Caco-2 (cell line): ENCODE results near the gene CWC15. TPM values are rescaled to one million over a fixed set of nuclear protein-coding genes. Genes with fewer than 3 reads are reported as not detected.

Source experiments
- BruUV-seq: library from RNA; stranded (reverse); fragments of 400-500 nt; replicated peaks from 2 replicates; lab custom pipeline; 2021; lab: Mats Ljungman, UMichigan
- CTCF ChIA-PET: fragments of 300-600 bp; sonication (Branson Sonifier 250); formaldehyde crosslinking; loops from one replicate; lab custom pipeline; 2022; ENCODE audit warnings: antibody characterized with exemption; lab: Charles Lee
- POLR2A ChIA-PET: fragments of 300-600 bp; sonication (Branson Sonifier 250); formaldehyde crosslinking; loops from one replicate; lab custom pipeline; 2022; ENCODE audit warnings: antibody characterized with exemption; lab: Charles Lee
- DNase-seq, 2 experiments: peaks; one replicate each; pipeline versions ENCODE4 v3.0.0 to v3.0.0-alpha.2; 2020 to 2022
- H3K27me3 ChIP-seq: replicated peaks from 2 replicates; pipeline ENCODE4 v1.6.0; 2011; ENCODE audit warnings: low read length; ENCODE audit not compliant: control insufficient read depth, insufficient read depth
- H3K36me3 ChIP-seq: 2 replicates; pipeline ENCODE4 v1.5.1; 2011; ENCODE audit warnings: low read length; ENCODE audit not compliant: control insufficient read depth, insufficient read depth
- H3K4me1 ChIP-seq: fragments of 250-450 bp; sonication (Bioruptor Pico); 2 replicates; pipeline ENCODE4 v1.5.1; 2020; ENCODE audit warnings: mild to moderate bottlenecking
- H3K4me3 ChIP-seq: 2 replicates; pipeline ENCODE4 v1.5.1; 2011; ENCODE audit warnings: low read depth, mild to moderate bottlenecking, control low read depth, low read length
- H3K9me3 ChIP-seq: fragments of 250-450 bp; sonication (Bioruptor Pico); 2 replicates; pipeline ENCODE4 v1.5.1; 2020; ENCODE audit warnings: mild to moderate bottlenecking, moderate library complexity
- H3K27ac Mint-ChIP-seq: one replicate; pipeline ENCODE4 v1.8.0; 2022; ENCODE audit warnings: mixed read lengths; ENCODE audit not compliant: unreplicated experiment
- H3K27me3 Mint-ChIP-seq: one replicate; pipeline ENCODE4 v1.8.0; 2022; ENCODE audit warnings: mixed read lengths; ENCODE audit not compliant: insufficient read depth, unreplicated experiment
- H3K36me3 Mint-ChIP-seq: one replicate; pipeline ENCODE4 v1.8.0; 2022; ENCODE audit warnings: mild to moderate bottlenecking, mixed read lengths; ENCODE audit not compliant: insufficient read depth, unreplicated experiment
- H3K4me1 Mint-ChIP-seq: one replicate; pipeline ENCODE4 v1.8.0; 2022; ENCODE audit warnings: low read depth, mixed read lengths; ENCODE audit not compliant: unreplicated experiment
- H3K4me3 Mint-ChIP-seq: one replicate; pipeline ENCODE4 v1.8.0; 2022; ENCODE audit warnings: mild to moderate bottlenecking, moderate library complexity, mixed read lengths; ENCODE audit not compliant: unreplicated experiment
- H3K9me3 Mint-ChIP-seq: one replicate; pipeline ENCODE4 v1.8.0; 2022; ENCODE audit warnings: mixed read lengths; ENCODE audit not compliant: unreplicated experiment
- CTCF ChIP-seq, 2 experiments: fragments of 200-600 bp in 1 of 2; IDR thresholded peaks; 1 replicate in 1 of 2; 2 replicates in 1 of 2; pipeline versions ENCODE4 v1.5.1 to v1.8.0; 2011 to 2022; ENCODE audit warnings: antibody characterized with exemption in 1 of 2, control low read depth in 1 of 2, inconsistent platforms in 1 of 2, low read depth in 1 of 2, low read length in 1 of 2, mild to moderate bottlenecking in 1 of 2, moderate library complexity in 1 of 2; ENCODE audit not compliant: insufficient read depth in 1 of 2, severe bottlenecking in 1 of 2, unreplicated experiment in 1 of 2
- intact Hi-C: fragments of 100-400 bp; cut with micrococcal nuclease; formaldehyde crosslinking; loops from one replicate; pipeline ENCODE4 v1.10.0; 2022; ENCODE audit not compliant: unreplicated experiment
- total RNA-seq: library from RNA; stranded (reverse); gene quantifications from 2 replicates; pipeline ENCODE4 v1.2.3, GENCODE V29; 2022

The CWC15 gene
- total RNA-seq, 1 experiment from 2014 or later = 137 TPM

GRCh38 chr11:94925422-94926270 lies 47.7 kb downstream of the CWC15 start:
- 0 out of 2 replicates have a peak, but pooled peaks cover 6% of the 10 kb centered on the region for H3K4me1 ChIP-seq
- no peak for TF ChIP-seq CTCF (IDR thresholded peaks at IDR 0.05; ENCODE audit: insufficient read depth in 1 of 2, low read depth in 1 of 2, low read length in 1 of 2, severe bottlenecking in 1 of 2, unreplicated experiment in 1 of 2)
- CTCF ChIA-PET = no interaction called here
- H3K27me3 ChIP-seq = no peaks in the 10 kb centered on the region
- no peak overlapping the region for H3K4me3 ChIP-seq
- H3K36me3 ChIP-seq = no peaks in the 10 kb centered on the region
- Mint-ChIP-seq H3K4me3 (no peak overlapping the region), H3K4me1 (peaks cover 7% of the 10 kb centered on the region), H3K9me3 (no peaks in the 10 kb centered on the region), H3K36me3 (no peaks in the 10 kb centered on the region), H3K27ac (no peak overlapping the region), H3K27me3 (peaks cover 5% of the 10 kb centered on the region)
- intact Hi-C loops = no loop called here
- no peak for DNase-seq
- no TSS peak for BruUV-seq
- POLR2A ChIA-PET = no interaction called here
- H3K9me3 ChIP-seq = no peaks in the 10 kb centered on the region

- H3K27ac Mint-ChIP-seq = no peak overlapping the region
- Histone ChIP-seq H3K9me3 (no peaks in the 10 kb centered on the region), H3K36me3 (no peaks in the 10 kb centered on the region), H3K4me3 (no peak overlapping the region), H3K4me1 (0 out of 2 replicates have a peak, but pooled peaks cover 6% of the 10 kb centered on the region), H3K27me3 (no peaks in the 10 kb centered on the region)
- intact Hi-C loops = no loop called here
- peaks cover 7% of the 10 kb centered on the region for H3K4me1 Mint-ChIP-seq
- peaks cover 2% of the 10 kb centered on the region for H3K27me3 Mint-ChIP-seq
- BruUV-seq = no TSS peak
- POLR2A ChIA-PET = no interaction called here
- no peak for TF ChIP-seq CTCF (IDR thresholded peaks at IDR 0.05; ENCODE audit: insufficient read depth in 1 of 2, low read depth in 1 of 2, low read length in 1 of 2, severe bottlenecking in 1 of 2, unreplicated experiment in 1 of 2)
- CTCF ChIA-PET = no interaction called here
- H3K4me3 Mint-ChIP-seq = no peak overlapping the region
- H3K9me3 Mint-ChIP-seq = no peaks in the 10 kb centered on the region
- no peaks in the 10 kb centered on the region for H3K36me3 Mint-ChIP-seq
- DNase-seq = no peak
These were observed 48.7 kb downstream of the CWC15 start for GRCh38 chr11:94924612-94925011.

GRCh38 chr11:94924171-94924572 lies 49.2 kb downstream of the CWC15 start:
- DNase-seq = no peak
- H3K9me3 Mint-ChIP-seq = no peaks in the 10 kb centered on the region
- no peak for TF ChIP-seq CTCF (IDR thresholded peaks at IDR 0.05; ENCODE audit: insufficient read depth in 1 of 2, low read depth in 1 of 2, low read length in 1 of 2, severe bottlenecking in 1 of 2, unreplicated experiment in 1 of 2)
- no peak overlapping the region for H3K4me3 Mint-ChIP-seq
- H3K27ac Mint-ChIP-seq = no peak overlapping the region
- Histone ChIP-seq H3K4me1 (0 out of 2 replicates have a peak, but pooled peaks cover 6% of the 10 kb centered on the region), H3K36me3 (no peaks in the 10 kb centered on the region), H3K27me3 (no peaks in the 10 kb centered on the region), H3K9me3 (no peaks in the 10 kb centered on the region), H3K4me3 (no peak overlapping the region)
- intact Hi-C loops = no loop called here
- CTCF ChIA-PET = no interaction called here
- H3K36me3 Mint-ChIP-seq = no peaks in the 10 kb centered on the region
- H3K4me1 Mint-ChIP-seq = peaks cover 7% of the 10 kb centered on the region
- POLR2A ChIA-PET = no interaction called here
- BruUV-seq = no TSS peak
- H3K27me3 Mint-ChIP-seq = no peaks in the 10 kb centered on the region
